MM.1S (cell line): ENCODE measurements around the gene CDRT15.
"Not testable (repeated sequence)": the region's sequence is repeated elsewhere in the genome, so short reads cannot be mapped to it uniquely, and the experiment has no call there.

Experiments
- DNase-seq: peaks from one replicate; pipeline ENCODE4 v3.0.0-alpha.2; 2015
- H2AFZ ChIP-seq: fragments of 300-600 bp; sonication (generic); 2 replicates; pipeline ENCODE4 v1.6.0; 2016; ENCODE audit warnings: antibody characterized with exemption, low read length
- H3F3A ChIP-seq: fragments of 300-600 bp; sonication (generic); 2 replicates; pipeline ENCODE4 v1.6.1; 2016; ENCODE audit warnings: mild to moderate bottlenecking, antibody characterized with exemption, low read length, moderate library complexity, mixed read lengths; ENCODE audit not compliant: insufficient read depth
- H3K27ac ChIP-seq: fragments of 300-600 bp; sonication (generic); 2 replicates; pipeline ENCODE4 v1.5.1; 2016; ENCODE audit warnings: mild to moderate bottlenecking, low read length
- H3K27me3 ChIP-seq: fragments of 300-600 bp; sonication (generic); replicated peaks from 2 replicates; pipeline ENCODE4 v1.6.0; 2016; ENCODE audit warnings: low read length; ENCODE audit not compliant: insufficient read depth
- H3K36me3 ChIP-seq: fragments of 300-600 bp; sonication (generic); replicated peaks from 2 replicates; pipeline ENCODE4 v1.6.1; 2016; ENCODE audit warnings: mild to moderate bottlenecking, low read length, mixed read lengths; ENCODE audit not compliant: insufficient read depth
- H3K4me1 ChIP-seq: fragments of 300-600 bp; sonication (generic); 2 replicates; pipeline ENCODE4 v1.6.1; 2016; ENCODE audit warnings: low read length, mixed read lengths
- H3K4me2 ChIP-seq: fragments of 300-600 bp; sonication (generic); 2 replicates; pipeline ENCODE4 v1.6.0; 2016; ENCODE audit warnings: low read depth, low read length
- H3K4me3 ChIP-seq: fragments of 300-600 bp; sonication (generic); 2 replicates; pipeline ENCODE4 v1.5.1; 2016; ENCODE audit warnings: low read length, mixed read lengths
- H3K79me2 ChIP-seq: fragments of 300-600 bp; sonication (generic); 2 replicates; pipeline ENCODE4 v1.6.1; 2016; ENCODE audit warnings: mixed run types, low read length, mixed read lengths
- H3K9ac ChIP-seq: fragments of 300-600 bp; sonication (generic); 2 replicates; pipeline ENCODE4 v1.6.1; 2016; ENCODE audit warnings: low read length, mixed read lengths
- H3K9me2 ChIP-seq: fragments of 300-600 bp; sonication (generic); replicated peaks from 2 replicates; pipeline ENCODE4 v1.6.1; 2016; ENCODE audit warnings: mild to moderate bottlenecking, low read length, mixed read lengths; ENCODE audit not compliant: insufficient read depth
- H3K9me3 ChIP-seq: fragments of 300-600 bp; sonication (generic); replicated peaks from 2 replicates; pipeline ENCODE4 v1.6.1; 2016; ENCODE audit warnings: mild to moderate bottlenecking, low read length, mixed read lengths; ENCODE audit not compliant: insufficient read depth
- H4K20me1 ChIP-seq: fragments of 300-600 bp; sonication (generic); 2 replicates; pipeline ENCODE4 v1.6.1; 2016; ENCODE audit warnings: mild to moderate bottlenecking, low read length, moderate library complexity, mixed read lengths; ENCODE audit not compliant: insufficient read depth
- EZH2 ChIP-seq: fragments of 300-600 bp; sonication (generic); optimal IDR thresholded peaks from 2 replicates; pipeline ENCODE3; 2017; ENCODE audit warnings: low read depth, mild to moderate bottlenecking, antibody characterized with exemption, low read length, mixed read lengths
- EZH2phosphoT487 ChIP-seq: fragments of 300-600 bp; sonication (generic); IDR thresholded peaks from 2 replicates; pipeline ENCODE4 v1.6.1; 2018; ENCODE audit warnings: antibody characterized with exemption, low read length
- TF ChIP-seq, protein P1 (sequence below): fragments of 300-600 bp; sonication (generic); IDR thresholded peaks from 2 replicates; pipeline ENCODE4 v1.5.1; 2016; ENCODE audit warnings: antibody characterized with exemption, low read length, mixed read lengths

CDRT15 gene

DNA sequence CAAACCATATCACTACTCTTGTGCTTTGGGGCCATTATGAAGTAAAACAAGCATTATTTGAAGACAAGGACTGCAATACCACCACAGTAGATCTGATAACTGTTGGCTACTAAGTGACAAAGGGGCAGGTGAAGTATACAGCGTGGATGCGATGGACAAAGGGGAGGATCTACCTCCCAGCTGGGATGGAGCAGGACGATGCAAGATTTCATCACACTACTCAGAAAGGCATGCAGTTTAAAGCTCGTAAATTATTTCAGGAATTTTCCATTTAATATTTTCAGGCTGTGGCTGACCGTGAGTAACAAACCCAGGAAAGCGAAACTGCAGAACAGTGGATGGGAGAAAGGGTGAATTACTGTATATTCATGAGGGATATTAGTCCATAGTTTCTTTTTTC, 5.5 kb downstream of the CDRT15 start:
- not testable (repeated sequence) for DNase-seq, H3K27me3 ChIP-seq, H3K4me3 ChIP-seq, H4K20me1 ChIP-seq, H3K9me3 ChIP-seq, H2AFZ ChIP-seq, H3K4me2 ChIP-seq, H3K27ac ChIP-seq, H3K36me3 ChIP-seq, H3K9ac ChIP-seq, H3K9me2 ChIP-seq, H3K79me2 ChIP-seq, H3K4me1 ChIP-seq, H3F3A ChIP-seq

DNA sequence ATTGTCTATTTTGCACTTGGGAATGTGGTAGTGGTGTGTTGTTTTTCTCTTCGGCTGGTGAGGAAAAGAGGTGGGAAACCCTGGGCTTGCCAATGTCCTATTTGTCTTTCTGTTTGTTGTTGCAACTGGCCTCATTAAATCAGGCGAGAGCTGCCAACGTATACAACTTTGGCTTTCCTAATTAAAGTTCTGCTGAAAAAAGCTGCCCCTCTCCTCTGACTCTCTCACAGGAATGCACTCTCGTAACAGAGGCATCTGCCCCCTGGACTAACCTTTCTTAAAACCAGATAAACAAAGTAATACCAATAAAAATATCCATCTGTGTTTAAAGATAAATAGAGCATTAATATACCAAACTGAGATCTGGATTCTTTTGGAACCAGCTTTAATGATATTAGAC, 7.8 kb downstream of the CDRT15 start:
- H3K79me2 ChIP-seq, result no peaks in the 10 kb centered on the region
- no peak overlapping the region for H2AFZ ChIP-seq
- H4K20me1 ChIP-seq, result no peaks in the 10 kb centered on the region
- H3K36me3 ChIP-seq, result no peaks in the 10 kb centered on the region
- H3F3A ChIP-seq, result no peaks in the 10 kb centered on the region
- H3K9me3 ChIP-seq, result no peaks in the 10 kb centered on the region
- H3K4me1 ChIP-seq, result no peaks in the 10 kb centered on the region
- H3K27ac ChIP-seq, result no peak overlapping the region
- H3K4me3 ChIP-seq, result no peak overlapping the region
- H3K9me2 ChIP-seq, result no peaks in the 10 kb centered on the region
- TF ChIP-seq EZH2 (no peak), EZH2phosphoT487 (no peak)
- TF ChIP-seq, protein P1, sequence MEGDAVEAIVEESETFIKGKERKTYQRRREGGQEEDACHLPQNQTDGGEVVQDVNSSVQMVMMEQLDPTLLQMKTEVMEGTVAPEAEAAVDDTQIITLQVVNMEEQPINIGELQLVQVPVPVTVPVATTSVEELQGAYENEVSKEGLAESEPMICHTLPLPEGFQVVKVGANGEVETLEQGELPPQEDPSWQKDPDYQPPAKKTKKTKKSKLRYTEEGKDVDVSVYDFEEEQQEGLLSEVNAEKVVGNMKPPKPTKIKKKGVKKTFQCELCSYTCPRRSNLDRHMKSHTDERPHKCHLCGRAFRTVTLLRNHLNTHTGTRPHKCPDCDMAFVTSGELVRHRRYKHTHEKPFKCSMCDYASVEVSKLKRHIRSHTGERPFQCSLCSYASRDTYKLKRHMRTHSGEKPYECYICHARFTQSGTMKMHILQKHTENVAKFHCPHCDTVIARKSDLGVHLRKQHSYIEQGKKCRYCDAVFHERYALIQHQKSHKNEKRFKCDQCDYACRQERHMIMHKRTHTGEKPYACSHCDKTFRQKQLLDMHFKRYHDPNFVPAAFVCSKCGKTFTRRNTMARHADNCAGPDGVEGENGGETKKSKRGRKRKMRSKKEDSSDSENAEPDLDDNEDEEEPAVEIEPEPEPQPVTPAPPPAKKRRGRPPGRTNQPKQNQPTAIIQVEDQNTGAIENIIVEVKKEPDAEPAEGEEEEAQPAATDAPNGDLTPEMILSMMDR, result no peak
- no peak for DNase-seq
- H3K27me3 ChIP-seq, result no peaks in the 10 kb centered on the region
- no peak overlapping the region for H3K9ac ChIP-seq
- no peak overlapping the region for H3K4me2 ChIP-seq

DNA sequence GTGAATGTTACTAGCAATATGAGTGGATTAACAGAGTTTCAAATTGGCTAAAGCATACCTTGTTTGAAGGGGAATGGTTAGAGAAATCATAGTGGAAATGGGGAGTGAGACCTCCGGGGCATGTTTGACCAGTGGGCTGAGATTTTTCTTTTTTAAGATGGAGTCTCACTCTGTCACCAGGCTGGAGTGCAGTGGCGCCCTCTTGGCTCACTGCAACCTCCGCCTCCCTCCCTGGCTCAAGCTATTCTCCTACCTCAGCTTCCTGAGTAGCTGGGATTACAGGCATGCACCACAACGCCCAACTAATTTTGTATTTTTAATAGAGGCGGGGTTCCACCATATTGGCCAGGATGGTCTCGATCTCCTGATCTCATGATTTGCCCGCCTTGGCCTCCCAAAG, 9.6 kb downstream of the CDRT15 start:
- DNase-seq, result no peak
- no peaks in the 10 kb centered on the region for H3K27me3 ChIP-seq
- no peaks in the 10 kb centered on the region for H3K36me3 ChIP-seq

DNA sequence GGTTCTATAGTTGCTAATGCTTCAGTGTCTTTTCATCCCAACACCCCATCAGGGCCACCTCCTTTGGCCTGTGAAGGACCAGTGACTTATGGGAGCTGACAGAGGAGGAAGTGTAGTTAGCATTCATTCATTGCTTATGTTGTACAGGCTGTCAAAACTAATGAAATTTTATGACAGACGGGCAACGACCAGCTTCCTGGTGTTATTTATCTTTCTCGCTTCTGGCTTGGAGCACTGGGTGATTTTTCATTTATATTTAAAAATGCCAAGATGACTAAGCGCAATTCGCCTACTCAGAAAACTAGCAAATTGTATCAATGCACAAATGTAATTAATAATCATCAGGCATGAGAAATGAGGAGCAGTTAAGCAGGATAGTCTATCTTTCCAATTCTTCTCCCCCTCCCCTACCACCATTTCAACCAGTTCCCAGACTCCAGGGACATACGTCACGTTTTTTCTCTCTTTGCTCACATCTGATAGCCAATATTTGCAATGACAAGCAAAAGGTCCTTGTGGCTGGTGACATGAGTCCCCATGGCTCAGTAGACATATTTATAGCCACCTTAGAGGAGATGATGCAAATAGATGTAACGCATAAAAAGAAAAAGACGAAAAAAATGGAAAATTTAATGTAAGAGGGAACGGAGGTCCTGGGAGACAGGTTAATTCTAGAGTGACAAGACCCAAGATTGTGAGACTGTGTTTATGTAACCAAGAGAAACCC, 11.2 kb downstream of the CDRT15 start:
- Histone ChIP-seq H3K27ac (no peak overlapping the region), H3K9me3 (no peaks in the 10 kb centered on the region), H4K20me1 (no peaks in the 10 kb centered on the region), H3K9me2 (no peaks in the 10 kb centered on the region), H3K9ac (no peak overlapping the region), H3F3A (no peaks in the 10 kb centered on the region), H3K4me1 (no peaks in the 10 kb centered on the region), H3K4me3 (no peak overlapping the region), H2AFZ (no peak overlapping the region), H3K4me2 (no peak overlapping the region), H3K36me3 (no peaks in the 10 kb centered on the region), H3K27me3 (no peaks in the 10 kb centered on the region), H3K79me2 (no peaks in the 10 kb centered on the region)
- TF ChIP-seq EZH2 (no peak), EZH2phosphoT487 (no peak)
- TF ChIP-seq, protein P1, result no peak
- no peak for DNase-seq

More for the DNA sequence above, 9.6 kb downstream of the CDRT15 start:
- H3K9me3 ChIP-seq, result no peaks in the 10 kb centered on the region
- no peak overlapping the region for H3K9ac ChIP-seq
- no peak overlapping the region for H3K4me2 ChIP-seq
- H3K9me2 ChIP-seq, result no peaks in the 10 kb centered on the region
- no peak overlapping the region for H3K27ac ChIP-seq
- no peaks in the 10 kb centered on the region for H3F3A ChIP-seq
- no peaks in the 10 kb centered on the region for H3K79me2 ChIP-seq
- H4K20me1 ChIP-seq, result no peaks in the 10 kb centered on the region
- TF ChIP-seq, protein P1, result no peak
- no peak for TF ChIP-seq EZH2
- no peak for TF ChIP-seq EZH2phosphoT487
- H3K4me1 ChIP-seq, result no peaks in the 10 kb centered on the region
- H2AFZ ChIP-seq, result no peak overlapping the region
- no peak overlapping the region for H3K4me3 ChIP-seq
